Stimulated activated CD4-positive, alpha-beta T cell treated with anti-CD3 and anti-CD28 coated beads, Interleukin-1b, Interleukin-23, amount 100 ng/mL, for 48 hours (primary cell): ENCODE data around the gene TXLNB.
"Not testable (repeated sequence)": the region's sequence is repeated elsewhere in the genome, so short reads cannot be mapped to it uniquely, and the experiment has no call there.

ENCODE experiments used
- DNase-seq: peaks from one replicate; pipeline ENCODE4 v3.0.0-alpha.2; 2020

TXLNB gene

DNA sequence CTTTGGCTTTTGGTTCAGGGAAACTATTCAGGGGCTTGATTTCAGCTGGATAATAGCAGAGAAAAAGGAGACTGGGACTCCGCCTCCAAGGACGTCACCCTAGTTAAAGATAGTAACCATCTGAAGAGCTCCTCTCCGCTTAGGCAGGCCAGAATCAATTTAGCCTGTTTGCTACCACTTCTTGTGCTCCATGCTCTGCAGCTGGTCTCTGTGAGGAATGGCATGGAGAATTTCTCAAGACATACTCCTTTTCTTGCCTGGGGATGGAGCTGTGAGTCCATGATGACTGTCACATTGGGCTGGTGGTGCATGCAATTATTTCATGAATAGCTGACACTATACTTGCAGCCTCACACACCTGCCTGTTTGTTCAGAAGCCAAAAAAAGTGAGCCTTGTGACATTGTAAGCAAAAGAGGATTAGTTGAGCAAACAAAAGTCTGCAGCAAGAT is 61.4 kb downstream of the TXLNB start:
- DNase-seq, result no peak

DNA sequence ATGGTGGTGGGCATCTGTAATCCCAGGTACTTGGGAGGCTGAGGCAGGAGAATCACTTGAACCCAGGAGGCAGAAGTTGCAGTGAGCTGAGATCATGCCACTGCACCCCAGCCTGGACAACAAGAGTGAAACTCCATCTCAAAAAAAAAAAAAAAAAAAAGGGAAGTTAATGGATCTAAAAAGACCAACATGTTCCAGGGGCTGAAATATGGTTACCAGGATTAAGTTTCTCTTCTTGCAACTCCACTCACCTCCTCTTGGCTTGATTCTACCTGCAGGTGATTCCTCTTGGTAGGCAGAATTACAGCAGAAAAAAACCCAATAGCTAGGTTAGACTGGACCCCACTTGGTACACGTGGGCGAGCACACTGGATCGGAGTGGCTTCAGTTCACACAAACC is 63.4 kb downstream of the TXLNB start:
- DNase-seq, result not testable (repeated sequence)

DNA sequence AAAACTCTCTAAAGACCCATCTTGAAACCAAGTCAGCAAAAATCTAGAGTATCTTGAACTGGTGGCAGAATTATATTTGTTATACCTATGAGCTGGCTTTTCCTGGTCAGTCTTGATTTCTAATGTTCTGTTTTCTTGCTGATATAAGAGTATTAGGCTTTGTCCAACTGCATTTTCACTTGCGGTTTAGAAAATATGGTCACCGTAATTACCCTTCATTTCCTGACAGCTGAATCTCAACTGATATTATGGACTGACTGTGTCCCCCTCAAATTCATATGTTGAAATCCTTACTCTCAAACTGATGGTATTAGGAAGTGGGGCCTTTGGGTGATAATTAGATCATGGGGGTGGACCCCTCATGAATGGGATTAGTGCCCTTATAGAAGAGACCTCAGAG is 72.1 kb downstream of the TXLNB start:
- DNase-seq, result no peak

DNA sequence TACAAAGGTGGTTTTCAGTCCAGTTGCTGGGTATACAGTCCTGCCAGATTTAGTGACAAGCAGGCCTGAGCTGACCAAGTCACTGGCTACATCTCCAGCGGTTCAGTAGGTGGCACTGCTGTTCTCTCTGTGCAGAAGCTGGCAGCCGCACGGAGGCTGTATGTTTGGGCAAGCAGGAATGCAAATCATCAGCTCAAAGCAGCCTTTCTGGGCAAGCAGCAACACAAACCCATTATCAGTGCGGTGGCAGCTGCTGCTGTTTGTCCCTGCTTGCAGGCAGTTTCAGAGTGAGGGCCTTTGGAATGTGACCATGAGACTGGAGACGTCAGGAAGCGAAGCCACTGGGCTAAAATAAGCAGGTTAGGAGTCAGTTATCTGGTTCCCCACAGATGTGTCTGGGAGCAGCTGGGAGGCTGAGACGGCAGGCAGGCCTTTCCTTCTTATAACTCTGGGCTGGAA is 72.5 kb downstream of the TXLNB start:
- peak; percentile 77 for DNase-seq

DNA sequence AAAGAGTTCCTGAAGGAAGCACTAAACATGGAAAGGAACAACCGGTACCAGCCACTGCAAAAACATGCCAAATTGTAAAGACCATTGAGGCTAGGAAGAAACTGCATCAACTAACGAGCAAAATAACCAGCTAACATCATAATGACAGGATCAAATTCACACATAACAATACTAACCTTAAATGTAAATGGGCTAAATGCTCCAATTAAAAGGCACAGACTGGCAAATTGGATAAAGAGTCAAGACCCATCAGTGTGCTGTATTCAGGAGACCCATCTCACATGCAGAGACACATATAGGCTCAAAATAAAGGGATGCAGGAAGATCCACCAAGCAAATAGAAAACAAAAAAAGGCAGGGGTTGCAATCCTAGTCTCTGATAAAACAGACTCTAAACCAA is 79.3 kb downstream of the TXLNB start:
- not testable (repeated sequence) for DNase-seq

DNA sequence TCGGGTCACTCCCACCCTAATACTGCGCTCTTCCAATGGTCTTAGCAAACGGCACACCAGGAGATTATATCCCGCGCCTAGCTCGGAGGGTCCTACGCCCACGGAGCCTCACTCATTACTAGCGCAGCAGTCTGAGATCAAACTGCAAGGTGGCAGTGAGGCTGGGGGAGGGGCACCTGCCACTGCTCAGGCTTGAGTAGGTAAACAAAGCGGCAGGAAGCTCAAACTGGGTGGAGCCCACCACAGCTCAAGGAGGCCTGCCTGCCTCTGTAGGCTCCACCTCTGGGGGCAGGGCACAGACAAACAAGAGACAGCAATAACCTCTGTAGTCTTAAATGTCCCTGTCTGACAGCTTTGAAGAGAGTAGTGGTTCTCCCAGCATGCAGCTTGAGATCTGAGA is 81.0 kb downstream of the TXLNB start:
- not testable (repeated sequence) for DNase-seq

DNA sequence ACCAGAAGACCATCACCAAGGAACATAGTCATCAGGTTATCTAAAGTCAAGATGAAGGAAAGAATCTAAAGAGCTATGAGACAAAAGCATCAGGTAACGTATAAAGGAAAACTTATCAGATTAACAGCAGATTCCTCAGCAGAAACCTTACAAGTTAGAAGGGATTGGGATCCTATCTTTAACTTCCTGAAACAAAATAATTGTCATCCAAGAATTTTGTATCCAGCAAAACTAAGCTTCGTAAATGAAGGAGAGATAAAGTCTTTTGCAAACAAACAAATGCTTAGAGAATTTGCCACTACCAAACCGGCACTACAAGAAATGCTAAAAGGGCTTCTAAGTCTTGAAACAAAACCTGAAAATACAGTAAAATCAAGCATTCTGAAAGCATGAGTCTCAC is 86.0 kb downstream of the TXLNB start:
- DNase-seq, result no peak

DNA sequence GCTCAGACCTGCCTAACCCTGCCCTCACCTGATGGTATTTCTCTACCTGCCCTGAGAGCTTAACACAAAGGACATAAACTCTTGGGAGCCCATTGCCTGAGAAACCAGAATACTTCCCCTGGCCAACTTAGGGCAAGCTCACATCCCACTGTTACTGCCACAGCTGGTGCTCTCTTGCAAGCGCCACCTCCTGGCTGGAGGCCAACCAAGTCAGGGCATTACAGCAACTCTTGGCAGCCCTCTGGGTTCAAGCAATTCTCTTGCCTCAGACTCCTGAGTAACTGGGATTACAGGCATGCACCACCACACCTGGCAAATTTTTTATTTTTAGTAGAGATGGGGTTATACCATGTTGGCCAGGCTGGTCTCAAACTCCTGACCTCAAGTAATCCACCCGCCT is 86.8 kb downstream of the TXLNB start:
- peak; percentile 12 for DNase-seq

DNA sequence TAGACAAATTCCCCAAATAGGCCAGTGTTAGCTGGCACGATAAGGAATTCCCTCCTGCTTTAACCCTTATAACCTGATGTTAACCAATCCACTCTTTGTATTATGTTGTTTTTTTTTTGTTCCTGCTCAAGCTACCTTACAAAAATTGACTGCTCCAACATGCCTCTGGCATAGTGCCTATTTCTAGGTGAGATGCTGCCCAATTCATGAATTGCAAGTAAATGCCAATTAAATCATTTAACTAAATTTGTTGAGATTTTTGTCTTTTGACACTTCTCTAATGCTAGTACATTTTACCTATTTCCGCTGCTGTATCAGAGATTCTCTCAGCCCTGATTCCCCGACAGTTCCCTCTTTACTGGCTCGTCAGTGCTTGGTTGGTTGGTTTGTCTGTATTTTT is 90.4 kb downstream of the TXLNB start:
- DNase-seq, result no peak

DNA sequence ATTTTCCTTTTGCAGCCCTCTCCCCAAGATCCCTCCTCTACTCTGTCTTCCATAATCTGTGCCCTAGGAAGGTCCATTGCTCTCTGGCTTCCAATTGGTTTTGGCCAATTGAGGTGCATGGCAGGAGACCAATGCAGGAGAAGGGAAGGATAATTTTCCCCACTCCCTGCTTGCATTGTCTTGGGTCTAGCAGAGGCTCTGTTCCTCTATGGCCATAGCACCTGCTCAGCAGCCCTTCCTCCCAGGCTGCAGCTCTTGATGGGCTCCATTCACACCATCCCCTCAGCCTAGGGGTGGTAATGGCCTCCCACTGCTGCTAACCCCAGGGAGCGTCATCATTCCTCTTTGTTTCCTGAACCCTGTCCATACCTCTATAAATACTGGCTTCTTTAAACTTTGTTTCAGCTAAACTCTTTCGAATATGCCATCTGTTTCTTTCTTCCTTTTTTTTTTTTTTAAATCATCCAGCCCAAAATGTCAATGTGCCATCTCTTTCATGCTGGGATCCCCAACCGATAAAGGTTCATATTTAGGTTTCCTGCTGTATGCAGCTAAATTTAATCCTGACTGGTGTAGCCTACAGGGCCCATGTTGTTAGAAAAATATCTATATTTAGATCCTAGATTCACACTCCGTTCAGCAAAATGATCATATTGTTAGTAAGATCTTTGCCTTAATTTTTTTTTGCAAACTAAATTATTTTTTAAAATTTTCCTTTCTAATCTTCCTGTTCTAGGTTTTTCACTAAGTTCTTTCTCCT is 93.1 kb downstream of the TXLNB start:
- no peak for DNase-seq

DNA sequence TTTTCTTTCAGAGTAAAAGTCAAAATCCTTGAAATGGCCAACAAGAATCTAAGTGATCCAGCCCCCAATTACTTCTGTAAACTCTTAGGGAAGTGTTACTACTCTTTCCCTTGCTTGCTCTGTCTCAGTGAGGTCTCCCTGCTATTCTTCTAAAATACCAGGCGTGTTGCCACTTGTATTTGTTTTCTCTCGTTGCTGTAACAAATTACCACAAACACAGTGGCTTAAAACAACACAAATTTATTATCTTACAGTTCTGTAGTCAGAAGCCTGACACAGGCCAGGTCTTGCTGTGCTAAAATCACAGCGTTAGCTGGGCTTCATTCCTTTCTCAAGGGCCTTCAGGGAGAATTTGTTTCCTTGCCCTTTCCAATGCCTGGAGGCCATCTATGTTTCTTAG is 97.1 kb downstream of the TXLNB start:
- DNase-seq, result no peak
